Activated CD8-positive, alpha-beta memory T cell treated with anti-CD3 and anti-CD28 coated beads, Interleukin-2, amount 10 ng/mL, durations not matched to agents 7 days and 5 days (primary cell): ENCODE data around the gene SUMF1. TPM values are rescaled to one million over a fixed set of nuclear protein-coding genes. Genes with fewer than 3 reads are reported as not detected.

Experiments used
- ATAC-seq: fragments of 150-1000 bp; cut with Tn5 transposase; one replicate; pipeline ENCODE4 v1.10.0; 2021; ENCODE audit warnings: moderate library complexity
- CTCF ChIA-PET: fragments of 350-600 bp; sonication (Branson Sonifier 250); formaldehyde crosslinking; loops from one replicate; lab custom pipeline; 2021; ENCODE audit warnings: antibody characterized with exemption; lab: Charles Lee
- DNase-seq: peaks from one replicate; pipeline ENCODE4 v3.0.0-alpha.2; 2020
- H3K27ac Mint-ChIP-seq: one replicate; pipeline ENCODE4 v1.8.0; 2021; ENCODE audit warnings: mild to moderate bottlenecking, mixed read lengths
- H3K27me3 Mint-ChIP-seq: one replicate; pipeline ENCODE4 v1.8.0; 2021; ENCODE audit warnings: mixed read lengths
- H3K36me3 Mint-ChIP-seq: one replicate; pipeline ENCODE4 v1.8.0; 2021; ENCODE audit warnings: mild to moderate bottlenecking, mixed read lengths
- H3K4me1 Mint-ChIP-seq: one replicate; pipeline ENCODE4 v1.8.0; 2021; ENCODE audit warnings: mixed read lengths
- H3K4me3 Mint-ChIP-seq: one replicate; pipeline ENCODE4 v1.8.0; 2021; ENCODE audit warnings: mild to moderate bottlenecking, moderate library complexity, mixed read lengths
- H3K9me3 Mint-ChIP-seq: one replicate; pipeline ENCODE4 v1.8.0; 2022; ENCODE audit warnings: low read depth, mixed read lengths
- total RNA-seq, 2 experiments: library from RNA; stranded (reverse); gene quantifications; one replicate each; pipeline ENCODE4 v1.2.3, GENCODE V29; 2021

Gene SUMF1
- total RNA-seq, 2 experiments from 2014 or later, result 9.1 to 12.7 TPM

- H3K27ac Mint-ChIP-seq, result peak overlapping the region; percentile 86
- H3K9me3 Mint-ChIP-seq, result no peaks in the 10 kb centered on the region
- H3K27me3 Mint-ChIP-seq, result peaks cover 9% of the 10 kb centered on the region
- H3K4me1 Mint-ChIP-seq, result peaks cover 44% of the 10 kb centered on the region
- peaks cover 30% of the 10 kb centered on the region for H3K36me3 Mint-ChIP-seq
- ATAC-seq (no peak), DNase-seq (no peak)
- CTCF ChIA-PET, result interaction anchor here (0.7 to 5.3 kb wide), 6 partner anchors 9 to 144 kb away, joined by 3 to 44 read pairs (median 11); no protein-coding TSS in a partner anchor
- H3K4me3 Mint-ChIP-seq, result peak overlapping the region; percentile 92
Measured at GRCh38 chr3:4494895-4495264, 27.8 kb upstream of the SUMF1 start.

- CTCF ChIA-PET, result interaction anchor here (0.7 to 5.3 kb wide), 12 partner anchors 9 to 217 kb away, joined by 3 to 44 read pairs (median 6); partner anchors contain the start of gene SUMF1
- DNase-seq (no peak), ATAC-seq (peak; percentile 0)
- H3K27ac Mint-ChIP-seq, result peak overlapping the region; percentile 86
- no peaks in the 10 kb centered on the region for H3K9me3 Mint-ChIP-seq
- peaks cover 43% of the 10 kb centered on the region for H3K4me1 Mint-ChIP-seq
- H3K27me3 Mint-ChIP-seq, result peaks cover 9% of the 10 kb centered on the region
- peaks cover 30% of the 10 kb centered on the region for H3K36me3 Mint-ChIP-seq
- peak overlapping the region; percentile 92 for H3K4me3 Mint-ChIP-seq
Measured at GRCh38 chr3:4493941-4494894, 27.1 kb upstream of the SUMF1 start.

- CTCF ChIA-PET, result interaction anchor here (0.6 to 5.3 kb wide), 17 partner anchors 10 to 218 kb away, joined by 3 to 44 read pairs (median 4); partner anchors contain the start of gene SUMF1
- ATAC-seq, result peak; percentile 89
- peak; percentile 99 for DNase-seq
- H3K27ac Mint-ChIP-seq, result peak within 1 kb of the TSS; percentile 86
- no peaks in the 10 kb centered on the region for H3K9me3 Mint-ChIP-seq
- peaks cover 43% of the 10 kb centered on the region for H3K4me1 Mint-ChIP-seq
- peak within 1 kb of the TSS; percentile 92 for H3K4me3 Mint-ChIP-seq
- H3K36me3 Mint-ChIP-seq, result peaks cover 30% of the 10 kb centered on the region
- peaks cover 9% of the 10 kb centered on the region for H3K27me3 Mint-ChIP-seq
Measured at GRCh38 chr3:4493014-4493940, 26.2 kb upstream of the SUMF1 start, which contains the start of gene ITPR1. TSS of gene ITPR1 (plus strand) at chr3:4493348. CDS start at chr3:4516492, 23,144 bp downstream.

- CTCF ChIA-PET, result interaction anchor here (0.6 to 5.3 kb wide), 12 partner anchors 11 to 142 kb away, joined by 3 to 44 read pairs (median 6); partner anchors contain the start of gene SUMF1
- Mint-ChIP-seq H3K27ac (peak overlapping the region; percentile 86), H3K4me3 (peak overlapping the region; percentile 92), H3K36me3 (peaks cover 24% of the 10 kb centered on the region), H3K27me3 (peaks cover 9% of the 10 kb centered on the region), H3K9me3 (no peaks in the 10 kb centered on the region), H3K4me1 (peaks cover 37% of the 10 kb centered on the region)
- peak; percentile 11 for ATAC-seq
- DNase-seq, result peak; percentile 69
Measured at GRCh38 chr3:4492208-4493013, 25.3 kb upstream of the SUMF1 start.

- peaks cover 20% of the 10 kb centered on the region for H3K36me3 Mint-ChIP-seq
- CTCF ChIA-PET, result interaction anchor here (2.5 to 5.3 kb wide), 3 partner anchors 12 to 141 kb away, joined by 11 to 44 read pairs (median 31); no protein-coding TSS in a partner anchor
- peak overlapping the region; percentile 92 for H3K4me3 Mint-ChIP-seq
- H3K4me1 Mint-ChIP-seq, result peaks cover 32% of the 10 kb centered on the region
- H3K9me3 Mint-ChIP-seq, result no peaks in the 10 kb centered on the region
- ATAC-seq, result no peak
- no peak for DNase-seq
- peaks cover 9% of the 10 kb centered on the region for H3K27me3 Mint-ChIP-seq
- no peak overlapping the region for H3K27ac Mint-ChIP-seq
Measured at GRCh38 chr3:4491855-4492207, 24.8 kb upstream of the SUMF1 start.

- H3K9me3 Mint-ChIP-seq, result no peaks in the 10 kb centered on the region
- no peak overlapping the region for H3K27ac Mint-ChIP-seq
- peaks cover 23% of the 10 kb centered on the region for H3K4me1 Mint-ChIP-seq
- CTCF ChIA-PET, result no interaction called here
- DNase-seq (no peak), ATAC-seq (no peak)
- H3K27me3 Mint-ChIP-seq, result peaks cover 18% of the 10 kb centered on the region
- H3K36me3 Mint-ChIP-seq, result peaks cover 2% of the 10 kb centered on the region
- no peak overlapping the region for H3K4me3 Mint-ChIP-seq
Measured at GRCh38 chr3:4478261-4478660, 11.2 kb upstream of the SUMF1 start.

- Mint-ChIP-seq H3K36me3 (peaks cover 2% of the 10 kb centered on the region), H3K27me3 (peaks cover 21% of the 10 kb centered on the region)
- ATAC-seq, result no peak
Measured at GRCh38 chr3:4476496-4476895, 9.4 kb upstream of the SUMF1 start.

GRCh38 chr3:4475804-4476203, 8.7 kb upstream of the SUMF1 start:
- ATAC-seq (no peak), DNase-seq (no peak)
- CTCF ChIA-PET, result interaction anchor here (1.2 to 3.9 kb wide), 3 partner anchors 18 to 158 kb away, joined by 6 to 18 read pairs (median 6); partner anchors contain the start of gene ITPR1
- no peaks in the 10 kb centered on the region for H3K9me3 Mint-ChIP-seq
- peaks cover 23% of the 10 kb centered on the region for H3K4me1 Mint-ChIP-seq
- peaks cover 2% of the 10 kb centered on the region for H3K36me3 Mint-ChIP-seq
- H3K4me3 Mint-ChIP-seq, result no peak overlapping the region
- no peak overlapping the region for H3K27ac Mint-ChIP-seq
- H3K27me3 Mint-ChIP-seq, result peaks cover 21% of the 10 kb centered on the region

More at GRCh38 chr3:4476496-4476895, 9.4 kb upstream of the SUMF1 start:
- DNase-seq, result no peak
- no peak overlapping the region for H3K4me3 Mint-ChIP-seq
- no peak overlapping the region for H3K27ac Mint-ChIP-seq
- H3K9me3 Mint-ChIP-seq, result no peaks in the 10 kb centered on the region
- CTCF ChIA-PET, result interaction anchor here (3.9 kb wide), 1 partner anchor 126 kb away, joined by 18 read pairs; no protein-coding TSS in a partner anchor
- H3K4me1 Mint-ChIP-seq, result peaks cover 23% of the 10 kb centered on the region

GRCh38 chr3:4474683-4475490, 7.8 kb upstream of the SUMF1 start:
- no peaks in the 10 kb centered on the region for H3K9me3 Mint-ChIP-seq
- peak; percentile 77 for DNase-seq

GRCh38 chr3:4472766-4473165, 5.7 kb upstream of the SUMF1 start:
- H3K9me3 Mint-ChIP-seq, result no peaks in the 10 kb centered on the region
- no peak overlapping the region for H3K4me3 Mint-ChIP-seq
- H3K36me3 Mint-ChIP-seq, result peaks cover 2% of the 10 kb centered on the region
- H3K4me1 Mint-ChIP-seq, result peaks cover 23% of the 10 kb centered on the region
- CTCF ChIA-PET, result interaction anchor here (3.9 kb wide), 1 partner anchor 122 kb away, joined by 18 read pairs; no protein-coding TSS in a partner anchor
- DNase-seq (no peak), ATAC-seq (no peak)
- peaks cover 13% of the 10 kb centered on the region for H3K27me3 Mint-ChIP-seq
- no peak overlapping the region for H3K27ac Mint-ChIP-seq

More at GRCh38 chr3:4474683-4475490, 7.8 kb upstream of the SUMF1 start:
- peak; percentile 91 for ATAC-seq
- Mint-ChIP-seq H3K4me1 (peaks cover 23% of the 10 kb centered on the region), H3K27ac (peak overlapping the region; percentile 85), H3K36me3 (peaks cover 2% of the 10 kb centered on the region), H3K4me3 (peak overlapping the region; percentile 45), H3K27me3 (peaks cover 20% of the 10 kb centered on the region)
- CTCF ChIA-PET, result interaction anchor here (1.2 to 3.9 kb wide), 4 partner anchors 19 to 159 kb away, joined by 5 to 18 read pairs (median 6); partner anchors contain the start of gene ITPR1

GRCh38 chr3:4472312-4472711, 5.2 kb upstream of the SUMF1 start:
- peaks cover 13% of the 10 kb centered on the region for H3K27me3 Mint-ChIP-seq
- no peak overlapping the region for H3K27ac Mint-ChIP-seq
- no peaks in the 10 kb centered on the region for H3K9me3 Mint-ChIP-seq
- H3K4me3 Mint-ChIP-seq, result no peak overlapping the region
- peaks cover 27% of the 10 kb centered on the region for H3K4me1 Mint-ChIP-seq
- ATAC-seq (no peak), DNase-seq (no peak)
- CTCF ChIA-PET, result no interaction called here
- H3K36me3 Mint-ChIP-seq, result peaks cover 2% of the 10 kb centered on the region
